ENCODE data around the gene RNF225.

Gene RNF225

DNA sequence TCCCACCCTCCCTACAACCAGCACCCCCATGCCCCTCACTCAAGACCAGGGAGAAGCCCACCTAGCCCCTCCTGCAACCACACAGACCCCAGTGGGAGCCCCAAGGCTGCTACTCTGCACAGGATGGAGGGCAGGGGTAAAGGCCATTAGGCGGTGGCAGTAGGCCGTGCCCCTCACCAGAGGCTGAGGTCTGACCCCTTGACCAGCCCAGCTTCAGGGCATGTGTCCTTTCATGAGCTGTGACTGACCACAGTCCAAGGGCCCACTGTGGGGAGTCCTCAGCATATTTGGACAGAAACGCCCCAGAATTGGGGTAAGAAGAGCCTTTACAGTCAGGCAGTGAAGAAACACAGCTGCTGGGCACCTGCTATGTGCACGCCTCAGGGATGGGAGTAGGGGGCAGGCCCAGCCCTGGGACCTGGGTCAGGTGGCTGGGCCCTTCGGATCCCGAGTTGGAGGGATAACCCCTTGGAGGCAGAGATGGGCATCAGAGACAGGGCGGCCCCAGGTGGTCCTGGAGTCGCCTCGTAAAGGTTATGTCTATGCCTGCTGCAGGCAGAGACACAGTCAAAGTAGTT is 10.1 kb upstream of the RNF225 start:
- no peak for TF ChIP-seq FOXM1 (IDR thresholded peaks at IDR 0.05; ENCODE audit: borderline replicate concordance, low read depth)
- TF ChIP-seq CREB1 (IDR thresholded peaks at IDR 0.05; ENCODE audit: low read depth): no peak
- TF ChIP-seq TEAD4 (IDR thresholded peaks at IDR 0.05): no peak
- TF ChIP-seq ZBTB7A (IDR thresholded peaks at IDR 0.05; ENCODE audit: low read depth): no peak

DNA sequence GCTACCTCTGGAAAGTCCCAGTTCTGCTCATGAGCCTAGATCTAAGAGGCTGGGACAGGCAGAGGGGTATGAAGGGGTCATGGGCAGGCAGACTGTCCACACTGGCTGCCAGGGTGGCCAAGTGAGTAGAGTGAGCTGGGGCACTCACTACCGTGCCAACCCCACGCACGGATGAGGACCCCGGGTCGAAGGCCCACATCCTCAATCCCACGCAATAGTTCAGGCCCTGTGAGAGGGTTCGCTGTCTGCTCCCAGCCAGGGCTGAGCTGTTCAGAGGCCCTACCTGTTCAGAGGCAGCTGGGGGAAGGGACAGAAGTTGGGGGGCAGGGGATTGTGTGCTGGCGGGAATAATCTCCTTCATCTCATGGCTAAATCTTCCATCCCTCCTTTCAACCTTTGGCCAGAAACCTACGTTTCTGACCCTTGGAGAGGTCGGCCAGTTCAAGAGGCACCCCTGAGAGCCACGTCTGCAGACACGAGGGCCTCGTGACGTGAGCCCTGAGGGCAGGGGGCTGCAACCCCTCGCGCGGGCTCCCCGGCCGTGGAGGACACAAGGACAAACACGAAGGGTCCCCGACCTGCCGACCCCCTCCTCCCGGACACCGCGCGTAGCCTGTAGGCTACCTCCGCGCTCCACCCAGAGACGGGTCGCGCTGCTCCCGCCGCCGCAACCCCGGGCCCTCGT is 9.4 kb upstream of the RNF225 start:
- TF ChIP-seq FOXM1 (IDR thresholded peaks at IDR 0.05; ENCODE audit: borderline replicate concordance, low read depth) (no peak), ZBTB7A (IDR thresholded peaks at IDR 0.05; ENCODE audit: low read depth) (peak; percentile 78)

DNA sequence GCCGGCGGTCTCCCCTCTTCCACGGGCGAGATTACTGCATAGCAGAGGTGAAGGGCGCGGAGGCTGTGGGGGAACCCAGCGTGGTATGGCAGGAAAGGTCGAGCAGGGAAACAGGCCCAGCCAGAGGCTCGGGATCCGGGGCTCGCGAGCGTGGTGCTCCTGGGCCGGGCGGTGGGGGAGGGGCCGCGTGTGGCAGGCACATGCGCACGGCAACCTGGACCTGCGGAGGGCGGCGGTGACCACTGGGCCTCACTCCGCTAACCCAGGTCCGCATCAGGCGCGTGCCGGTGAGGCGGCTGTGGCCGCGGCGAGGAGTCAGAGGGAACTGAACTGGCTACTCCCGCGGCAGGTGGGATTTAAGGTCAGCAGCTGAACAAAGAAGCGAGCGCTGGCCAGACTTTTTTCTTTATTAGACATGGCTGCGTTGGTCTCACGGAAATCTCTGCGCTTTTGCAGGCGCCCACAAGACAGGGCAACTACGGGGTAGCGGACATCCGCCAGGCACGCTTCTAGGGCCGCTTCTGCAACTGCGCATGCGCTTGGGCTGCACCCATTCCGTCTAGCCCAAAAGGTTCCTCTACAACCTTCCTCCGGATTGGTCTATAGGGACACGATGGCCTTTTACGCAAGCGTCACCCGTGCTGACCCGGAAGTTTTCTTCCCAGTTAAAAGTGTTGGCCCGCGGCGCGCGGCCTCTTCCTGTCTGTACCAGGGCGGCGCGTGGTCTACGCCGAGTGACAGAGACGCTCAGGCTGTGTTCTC is 8.7 kb upstream of the RNF225 start, which contains the start of gene RPS5:
RPS5 (plus strand) TSS at position 694 of the 762 bp plus-strand sequence. CDS start 869 bp downstream, outside the sequence.
- TF ChIP-seq CEBPB (IDR thresholded peaks at IDR 0.05) (no peak), TEAD4 (IDR thresholded peaks at IDR 0.05) (no peak), FOXM1 (IDR thresholded peaks at IDR 0.05; ENCODE audit: borderline replicate concordance, low read depth) (no peak), NFIC (IDR thresholded peaks at IDR 0.05) (no peak), RAD21 (IDR thresholded peaks at IDR 0.05; ENCODE audit: low read depth) (no peak), TAF1 (IDR thresholded peaks at IDR 0.05; ENCODE audit: low read depth) (peak; percentile 88), TCF12 (IDR thresholded peaks at IDR 0.05; ENCODE audit: low read depth) (peak; percentile 75), YY1 (IDR thresholded peaks at IDR 0.05; ENCODE audit: low read depth) (no peak; the same call in none of the 2 replicates), CREB1 (IDR thresholded peaks at IDR 0.05; ENCODE audit: low read depth) (peak; percentile 86), ZBTB7A (IDR thresholded peaks at IDR 0.05; ENCODE audit: low read depth) (no peak; the same call in 1 of the 2 replicates), EGR1 (IDR thresholded peaks at IDR 0.05) (no peak), EP300 (IDR thresholded peaks at IDR 0.05; ENCODE audit: borderline replicate concordance) (no peak)
- TF ChIP-seq, protein P1, sequence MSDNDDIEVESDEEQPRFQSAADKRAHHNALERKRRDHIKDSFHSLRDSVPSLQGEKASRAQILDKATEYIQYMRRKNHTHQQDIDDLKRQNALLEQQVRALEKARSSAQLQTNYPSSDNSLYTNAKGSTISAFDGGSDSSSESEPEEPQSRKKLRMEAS (IDR thresholded peaks at IDR 0.05): peak; percentile 84
- TF ChIP-seq, protein P2, sequence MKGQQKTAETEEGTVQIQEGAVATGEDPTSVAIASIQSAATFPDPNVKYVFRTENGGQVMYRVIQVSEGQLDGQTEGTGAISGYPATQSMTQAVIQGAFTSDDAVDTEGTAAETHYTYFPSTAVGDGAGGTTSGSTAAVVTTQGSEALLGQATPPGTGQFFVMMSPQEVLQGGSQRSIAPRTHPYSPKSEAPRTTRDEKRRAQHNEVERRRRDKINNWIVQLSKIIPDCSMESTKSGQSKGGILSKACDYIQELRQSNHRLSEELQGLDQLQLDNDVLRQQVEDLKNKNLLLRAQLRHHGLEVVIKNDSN (IDR thresholded peaks at IDR 0.05): peak; percentile 63
- TF ChIP-seq, protein P3, sequence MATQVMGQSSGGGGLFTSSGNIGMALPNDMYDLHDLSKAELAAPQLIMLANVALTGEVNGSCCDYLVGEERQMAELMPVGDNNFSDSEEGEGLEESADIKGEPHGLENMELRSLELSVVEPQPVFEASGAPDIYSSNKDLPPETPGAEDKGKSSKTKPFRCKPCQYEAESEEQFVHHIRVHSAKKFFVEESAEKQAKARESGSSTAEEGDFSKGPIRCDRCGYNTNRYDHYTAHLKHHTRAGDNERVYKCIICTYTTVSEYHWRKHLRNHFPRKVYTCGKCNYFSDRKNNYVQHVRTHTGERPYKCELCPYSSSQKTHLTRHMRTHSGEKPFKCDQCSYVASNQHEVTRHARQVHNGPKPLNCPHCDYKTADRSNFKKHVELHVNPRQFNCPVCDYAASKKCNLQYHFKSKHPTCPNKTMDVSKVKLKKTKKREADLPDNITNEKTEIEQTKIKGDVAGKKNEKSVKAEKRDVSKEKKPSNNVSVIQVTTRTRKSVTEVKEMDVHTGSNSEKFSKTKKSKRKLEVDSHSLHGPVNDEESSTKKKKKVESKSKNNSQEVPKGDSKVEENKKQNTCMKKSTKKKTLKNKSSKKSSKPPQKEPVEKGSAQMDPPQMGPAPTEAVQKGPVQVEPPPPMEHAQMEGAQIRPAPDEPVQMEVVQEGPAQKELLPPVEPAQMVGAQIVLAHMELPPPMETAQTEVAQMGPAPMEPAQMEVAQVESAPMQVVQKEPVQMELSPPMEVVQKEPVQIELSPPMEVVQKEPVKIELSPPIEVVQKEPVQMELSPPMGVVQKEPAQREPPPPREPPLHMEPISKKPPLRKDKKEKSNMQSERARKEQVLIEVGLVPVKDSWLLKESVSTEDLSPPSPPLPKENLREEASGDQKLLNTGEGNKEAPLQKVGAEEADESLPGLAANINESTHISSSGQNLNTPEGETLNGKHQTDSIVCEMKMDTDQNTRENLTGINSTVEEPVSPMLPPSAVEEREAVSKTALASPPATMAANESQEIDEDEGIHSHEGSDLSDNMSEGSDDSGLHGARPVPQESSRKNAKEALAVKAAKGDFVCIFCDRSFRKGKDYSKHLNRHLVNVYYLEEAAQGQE (IDR thresholded peaks at IDR 0.05; ENCODE audit: low read depth): no peak

DNA sequence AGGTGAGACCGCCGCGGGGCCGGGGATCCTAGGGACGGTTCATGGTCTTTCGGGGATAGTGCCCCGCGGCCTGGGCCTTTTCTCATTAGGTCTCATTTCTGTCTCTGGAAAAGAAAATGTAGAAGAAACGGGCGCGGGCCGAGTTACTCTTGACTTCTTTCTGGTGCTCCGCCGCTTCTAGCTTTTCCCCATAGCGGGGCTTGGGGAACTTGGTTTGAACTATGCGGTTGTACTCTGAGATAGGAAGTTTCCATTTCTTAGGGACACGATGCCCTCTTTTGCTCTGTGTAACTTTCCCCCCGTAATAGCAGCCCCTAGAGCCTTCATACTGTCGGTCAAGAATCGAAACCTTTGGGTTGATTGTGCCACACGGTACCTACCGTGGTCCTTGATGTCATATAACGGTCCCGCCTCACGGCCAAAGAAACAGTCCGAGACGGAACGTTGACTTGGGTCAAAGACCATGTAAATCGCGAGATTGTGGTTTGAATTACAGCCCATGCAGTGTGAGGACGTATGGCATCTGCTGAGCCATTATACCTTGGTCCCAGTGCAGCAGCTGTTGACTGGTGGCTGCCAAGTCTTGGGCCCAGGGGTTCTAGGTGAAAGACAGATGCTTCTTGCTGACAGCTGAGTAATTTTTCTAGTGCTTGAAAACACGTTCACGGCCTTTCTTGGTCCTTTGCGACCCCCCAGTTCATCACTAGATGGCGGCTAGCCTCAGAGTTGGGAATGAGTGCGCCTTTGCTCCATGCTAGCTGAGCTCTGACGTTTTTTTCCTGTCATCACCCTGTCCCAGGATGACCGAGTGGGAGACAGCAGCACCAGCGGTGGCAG is 7.9 kb upstream of the RNF225 start:
- TF ChIP-seq, protein P1 (IDR thresholded peaks at IDR 0.05): no peak
- TF ChIP-seq RAD21 (IDR thresholded peaks at IDR 0.05; ENCODE audit: low read depth): no peak
- no peak for TF ChIP-seq EP300 (IDR thresholded peaks at IDR 0.05; ENCODE audit: borderline replicate concordance)
- no peak for TF ChIP-seq CREB1 (IDR thresholded peaks at IDR 0.05; ENCODE audit: low read depth)
- no peak for TF ChIP-seq YY1 (IDR thresholded peaks at IDR 0.05; ENCODE audit: low read depth)
- TF ChIP-seq EGR1 (IDR thresholded peaks at IDR 0.05): no peak
- TF ChIP-seq TAF1 (IDR thresholded peaks at IDR 0.05; ENCODE audit: low read depth): no peak
- TF ChIP-seq NFIC (IDR thresholded peaks at IDR 0.05): no peak
- no peak for TF ChIP-seq FOXM1 (IDR thresholded peaks at IDR 0.05; ENCODE audit: borderline replicate concordance, low read depth)
- TF ChIP-seq, protein P3 (IDR thresholded peaks at IDR 0.05; ENCODE audit: low read depth): no peak
- TF ChIP-seq TEAD4 (IDR thresholded peaks at IDR 0.05): no peak
- TF ChIP-seq ZBTB7A (IDR thresholded peaks at IDR 0.05; ENCODE audit: low read depth): no peak
- TF ChIP-seq CEBPB (IDR thresholded peaks at IDR 0.05): no peak
- no peak for TF ChIP-seq TCF12 (IDR thresholded peaks at IDR 0.05; ENCODE audit: low read depth)
- TF ChIP-seq, protein P2 (IDR thresholded peaks at IDR 0.05): no peak

DNA sequence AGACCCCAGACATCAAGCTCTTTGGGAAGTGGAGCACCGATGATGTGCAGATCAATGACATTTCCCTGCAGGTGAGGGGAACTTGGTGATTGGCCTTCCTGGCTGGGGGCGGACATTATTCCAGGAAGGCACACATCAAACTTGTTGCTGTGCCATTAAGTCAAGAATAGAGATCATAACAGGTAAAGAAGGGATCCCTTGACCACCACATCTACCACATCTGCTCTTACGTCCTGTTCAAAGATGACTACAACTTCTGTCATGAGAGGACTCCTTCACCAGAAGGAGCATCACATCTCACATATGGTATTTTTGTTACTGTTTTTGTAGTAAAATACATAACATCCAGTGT is 7.3 kb upstream of the RNF225 start:
- TF ChIP-seq NFIC (IDR thresholded peaks at IDR 0.05) (no peak), TCF12 (IDR thresholded peaks at IDR 0.05; ENCODE audit: low read depth) (no peak), EGR1 (IDR thresholded peaks at IDR 0.05) (no peak), ZBTB7A (IDR thresholded peaks at IDR 0.05; ENCODE audit: low read depth) (no peak), FOXM1 (IDR thresholded peaks at IDR 0.05; ENCODE audit: borderline replicate concordance, low read depth) (no peak), TAF1 (IDR thresholded peaks at IDR 0.05; ENCODE audit: low read depth) (no peak), TEAD4 (IDR thresholded peaks at IDR 0.05) (no peak), YY1 (IDR thresholded peaks at IDR 0.05; ENCODE audit: low read depth) (no peak)
- TF ChIP-seq, protein P1 (IDR thresholded peaks at IDR 0.05): no peak
- TF ChIP-seq, protein P2 (IDR thresholded peaks at IDR 0.05): no peak
- TF ChIP-seq, protein P3 (IDR thresholded peaks at IDR 0.05; ENCODE audit: low read depth): no peak

Measured in Ishikawa (cell line).